ENCODE measurements around the gene SPON2.

The SPON2 gene

DNA sequence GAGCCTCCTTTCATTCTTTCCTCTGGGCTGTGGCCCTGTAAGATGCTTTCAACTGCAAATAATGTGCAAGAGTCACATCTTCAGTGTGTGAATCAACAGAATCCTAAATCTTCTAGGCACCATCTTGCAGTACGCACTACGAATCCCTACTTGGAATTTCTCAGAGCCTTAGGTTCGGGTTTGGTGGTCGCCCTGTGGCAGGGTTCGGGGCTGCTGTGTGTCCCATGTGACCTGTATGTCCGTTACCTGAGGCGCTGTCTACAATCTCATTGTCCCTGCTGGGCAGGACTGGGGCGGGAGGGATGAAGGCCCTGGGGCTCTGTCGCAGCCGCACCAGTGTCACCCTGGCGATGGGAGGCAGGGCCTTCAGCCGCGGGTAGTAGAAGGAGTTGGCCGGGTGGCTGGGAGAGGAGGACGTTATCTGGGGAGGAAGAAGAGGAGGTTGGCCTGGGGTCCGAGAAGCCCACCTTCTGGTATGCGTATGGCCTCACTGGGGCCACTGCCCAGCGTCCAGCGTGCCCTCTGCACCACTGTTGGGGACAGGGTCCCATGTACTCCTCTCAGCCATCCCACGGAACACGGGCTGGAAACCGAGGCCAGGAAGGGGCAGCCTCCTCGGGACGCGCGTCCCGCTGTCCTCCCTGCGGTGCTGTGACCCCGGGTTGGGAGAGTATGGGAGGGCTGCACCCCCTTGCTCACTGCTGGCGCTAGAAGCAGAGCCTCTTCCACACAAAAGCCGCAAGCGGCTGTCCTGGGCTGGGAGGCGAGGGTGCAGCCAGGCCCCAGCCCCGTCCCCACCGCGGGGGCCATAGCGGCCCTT lies 2.0 kb downstream of the SPON2 start:
- no peak for DNase-seq

DNA sequence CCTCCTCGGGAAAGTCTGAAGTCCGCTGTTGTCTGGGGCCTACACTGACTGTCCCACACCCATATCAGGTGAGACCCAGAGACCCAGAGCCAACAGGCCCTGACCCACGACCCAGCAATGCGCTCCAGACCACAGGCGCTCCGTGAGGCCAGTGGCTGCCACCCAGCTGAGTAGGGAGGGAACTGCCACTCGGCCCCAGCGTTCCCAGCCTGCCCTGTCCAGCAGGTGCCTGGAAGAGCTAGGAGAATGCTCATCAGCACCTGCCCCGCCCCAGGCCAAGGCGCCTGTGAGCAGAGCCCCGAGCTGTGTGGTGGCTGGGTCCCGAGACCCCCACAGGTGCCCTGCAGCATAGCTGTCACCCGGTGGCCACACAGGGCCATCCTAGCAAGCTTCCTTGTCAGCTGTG lies 2.7 kb downstream of the SPON2 start:
- no peak for DNase-seq

GRCh38 chr4:1169171-1169671 lies 3.2 kb downstream of the SPON2 start:
- DNase-seq, result no peak

- no peak for DNase-seq
These were observed 3.9 kb downstream of the SPON2 start for GRCh38 chr4:1168191-1169101.

GRCh38 chr4:1167244-1167949 lies 5.0 kb downstream of the SPON2 start:
- DNase-seq, result peak; percentile 70

DNA sequence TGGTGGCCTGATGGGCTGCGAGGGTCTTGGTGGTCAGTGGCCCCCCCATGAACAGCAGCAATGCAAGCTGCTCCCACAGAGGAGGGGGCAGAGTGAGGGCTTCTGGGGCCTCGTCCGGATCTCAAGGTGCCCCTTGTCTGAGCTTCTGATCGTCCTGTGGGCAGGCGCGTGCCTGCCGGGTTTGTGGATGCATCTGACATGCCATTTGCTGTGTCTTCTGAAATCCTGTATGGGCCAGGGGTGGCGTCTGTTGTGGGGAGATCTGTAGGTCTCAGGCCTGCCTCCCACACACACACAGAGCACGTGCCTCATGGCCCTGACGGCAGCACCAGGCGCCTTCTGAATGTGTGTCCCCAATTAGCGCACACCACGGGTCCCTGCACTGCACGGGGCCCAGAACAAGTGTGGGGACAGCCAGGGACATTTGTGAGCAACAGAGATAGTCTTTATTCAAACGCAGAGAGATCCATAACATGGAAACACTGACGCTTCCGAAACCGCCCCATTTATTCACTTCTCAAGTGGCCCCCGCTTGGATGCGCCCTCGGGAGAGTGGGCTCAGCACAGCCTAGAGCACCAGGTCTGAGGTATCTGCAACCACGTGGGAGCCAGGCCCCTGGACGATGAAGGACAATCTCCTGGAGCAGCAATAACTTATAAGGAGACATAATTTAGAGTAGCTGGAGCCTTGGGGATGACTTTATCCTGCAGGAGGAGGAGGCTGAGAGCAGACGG lies 5.7 kb downstream of the SPON2 start:
- DNase-seq, result no peak

DNA sequence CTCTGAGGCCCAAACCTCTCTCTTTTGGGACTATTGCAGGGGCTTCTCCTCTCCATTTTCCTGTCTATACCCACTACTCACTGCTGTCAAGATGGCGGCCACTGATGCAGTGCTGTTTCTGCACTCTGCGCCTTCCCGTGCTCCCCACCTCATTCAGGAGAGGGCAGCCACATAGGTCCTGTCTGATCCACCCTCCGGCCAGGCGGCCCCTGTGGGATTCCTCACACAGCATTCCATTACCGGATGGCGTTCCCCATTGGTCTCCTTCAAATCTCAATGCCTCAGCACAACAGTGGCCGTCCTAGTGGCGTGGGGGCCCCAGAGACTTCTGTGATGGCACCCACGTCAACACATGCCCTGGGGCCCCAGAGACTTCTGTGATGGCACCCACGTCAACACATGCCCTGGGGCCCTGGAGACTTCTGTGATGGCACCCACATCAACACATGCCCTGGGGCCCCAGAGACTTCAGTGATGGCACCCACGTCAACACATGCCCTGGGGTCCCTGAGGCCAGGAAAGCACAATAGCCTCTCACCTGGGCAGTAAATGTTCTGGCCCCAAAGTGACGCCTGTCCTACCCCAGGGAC lies 7.3 kb downstream of the SPON2 start:
- DNase-seq, result no peak

- DNase-seq, result no peak
These were observed 7.9 kb downstream of the SPON2 start for GRCh38 chr4:1164444-1164843.

GRCh38 chr4:1164040-1164439 lies 8.3 kb downstream of the SPON2 start:
- DNase-seq, result no peak

GRCh38 chr4:1160351-1160750 lies 12.0 kb downstream of the SPON2 start:
- no peak for DNase-seq

DNA sequence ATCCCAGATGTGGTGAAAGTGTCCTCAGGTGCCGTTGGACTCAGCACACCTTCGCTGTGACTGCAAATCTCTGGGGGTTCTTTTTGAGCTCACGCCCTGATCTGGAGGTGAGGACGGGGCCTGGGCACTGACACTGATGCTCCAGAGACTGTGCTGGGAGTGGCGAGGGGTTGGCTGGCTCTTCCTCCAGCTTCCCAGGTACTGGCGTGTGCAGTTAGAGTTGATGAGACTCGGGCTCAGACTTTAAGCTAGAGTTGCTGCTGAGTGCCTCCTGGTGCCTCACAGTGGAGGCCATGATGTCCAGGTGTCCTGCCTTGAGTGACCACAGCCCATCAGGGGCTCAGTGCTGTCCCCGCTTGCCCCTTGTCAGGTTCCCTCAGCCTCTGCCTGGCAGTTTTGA lies 16.3 kb downstream of the SPON2 start:
- no peak for DNase-seq

DNA sequence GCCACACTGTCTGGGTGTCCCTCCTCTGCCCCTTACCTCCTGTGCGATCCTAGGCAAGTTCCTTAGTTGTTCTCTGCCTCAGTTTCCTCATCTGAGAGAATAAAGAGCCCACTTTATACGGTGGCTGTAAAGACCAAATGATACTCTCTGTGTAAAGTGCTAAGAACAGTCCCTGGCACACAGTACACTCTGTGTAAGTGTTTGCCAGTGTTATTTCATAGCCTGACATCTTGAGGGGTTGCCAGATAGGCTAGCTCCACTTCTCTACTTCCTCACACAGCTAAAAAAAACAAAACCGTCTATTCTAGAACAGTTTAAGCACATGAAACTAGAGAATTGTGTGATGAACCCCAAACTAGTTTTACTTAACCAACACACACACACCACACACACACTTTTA lies 17.1 kb downstream of the SPON2 start:
- DNase-seq, result no peak

GRCh38 chr4:1154523-1155182 lies 17.7 kb downstream of the SPON2 start:
- no peak for DNase-seq

GRCh38 chr4:1154126-1154522 lies 18.3 kb downstream of the SPON2 start:
- no peak for DNase-seq

DNA sequence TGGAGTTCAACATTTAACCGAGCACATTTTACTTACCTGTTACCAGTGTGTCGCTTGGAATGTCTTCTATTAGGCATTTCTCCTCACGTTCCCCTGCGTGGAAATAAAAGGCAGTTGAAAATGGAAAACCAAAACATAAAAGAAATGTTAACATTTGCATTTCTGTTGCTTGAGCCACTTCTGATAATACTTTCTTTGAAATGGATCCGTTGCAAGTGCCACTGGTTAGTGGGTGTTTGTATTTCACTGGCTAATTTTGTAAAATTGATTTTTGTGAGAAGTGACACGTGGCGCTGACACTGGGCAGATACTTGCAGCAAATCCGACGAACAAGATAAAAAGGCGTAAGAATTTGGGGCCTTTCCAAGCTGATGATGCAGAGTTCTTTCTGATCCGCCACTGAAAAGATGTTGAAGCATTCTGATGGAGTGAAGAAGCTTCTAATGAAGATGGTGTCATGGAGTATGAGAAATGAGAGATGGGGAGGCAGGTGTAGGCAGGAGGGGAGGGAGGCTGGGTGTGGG lies 18.8 kb downstream of the SPON2 start:
- no peak for DNase-seq

- no peak for DNase-seq
These were observed 20.1 kb downstream of the SPON2 start for GRCh38 chr4:1152290-1152689.

GRCh38 chr4:1151541-1151940 lies 20.8 kb downstream of the SPON2 start:
- DNase-seq, result no peak

- no peak for DNase-seq
These were observed 21.5 kb downstream of the SPON2 start for GRCh38 chr4:1150875-1151274.

- no peak for DNase-seq
These were observed 32.5 kb downstream of the SPON2 start for GRCh38 chr4:1139860-1140259.

- DNase-seq, result no peak
These were observed 34.5 kb downstream of the SPON2 start for GRCh38 chr4:1137850-1138249.

DNA sequence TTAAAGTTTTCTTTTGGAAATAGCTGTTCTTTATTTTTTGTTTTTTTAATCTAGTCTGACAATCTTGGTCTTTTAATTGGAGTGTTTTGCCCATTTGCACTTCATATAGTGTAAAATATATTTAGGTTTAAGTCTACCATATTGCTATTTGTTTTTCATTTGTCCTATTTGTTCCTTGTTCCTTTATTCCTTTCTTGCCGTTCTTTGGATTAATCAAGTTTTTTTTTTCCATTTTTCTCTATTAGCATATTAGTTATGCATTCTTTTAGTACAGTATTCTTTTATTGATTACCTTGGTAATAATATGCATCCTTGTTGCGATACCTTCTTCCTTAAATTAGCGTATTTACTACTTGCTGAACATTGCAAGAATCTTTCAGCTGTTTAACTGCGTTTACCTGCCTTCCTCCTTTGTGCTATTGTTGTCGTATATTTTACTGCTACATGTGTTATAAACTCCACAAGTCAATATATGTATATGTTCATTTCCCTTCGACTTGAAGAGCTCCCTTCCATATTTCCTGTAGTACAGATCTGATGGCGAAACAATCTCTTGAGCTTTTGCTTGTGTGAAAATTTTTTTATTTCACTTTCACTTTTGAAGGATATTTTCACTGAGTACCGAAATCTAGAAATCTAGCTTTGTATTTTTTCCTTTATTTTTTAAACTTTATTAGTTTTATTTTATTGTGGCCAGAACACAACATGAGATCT lies 35.2 kb downstream of the SPON2 start:
- no peak for DNase-seq
